Cortex of kidney (tissue), 1 donor: Measurements from ENCODE around the gene NUP98.
"Not testable (repeated sequence)": the region's sequence is repeated elsewhere in the genome, so short reads cannot be mapped to it uniquely, and the experiment has no call there.

ENCODE experiments used
- DNase-seq: peaks from one replicate; lab custom pipeline; 2025; lab: John Stamatoyannopoulos, UW

Gene NUP98

GRCh38 chr11:3799143-3799542 is 1.8 kb upstream of the NUP98 start:
- no peak for DNase-seq

DNA sequence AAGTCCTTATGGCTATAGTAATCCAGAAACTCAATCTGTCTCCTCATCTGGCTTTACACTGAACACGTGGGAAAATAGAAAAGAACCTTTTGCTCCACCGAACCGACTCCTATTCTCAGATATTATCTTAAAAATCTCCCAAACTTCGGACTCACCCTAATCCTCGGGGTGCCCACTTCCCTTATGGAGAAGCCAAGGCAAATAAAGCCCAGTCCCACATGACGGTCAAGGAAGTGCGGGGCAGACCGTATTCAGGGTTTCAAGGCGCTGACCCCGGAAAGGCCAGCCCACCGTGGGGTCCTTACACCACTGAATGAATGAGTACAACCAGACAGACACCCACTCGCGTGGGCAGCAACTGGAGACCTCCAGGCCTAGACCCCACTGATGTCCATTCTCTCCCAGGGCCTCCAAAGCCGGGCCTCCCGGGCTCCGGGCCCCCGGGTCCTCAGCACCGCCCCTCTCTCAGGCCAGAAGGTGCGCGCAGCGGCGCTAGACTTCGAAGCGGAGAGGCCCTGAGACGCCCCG is 489 bp downstream of the NUP98 start:
- no peak for DNase-seq

GRCh38 chr11:3796346-3796745 is 1.0 kb downstream of the NUP98 start:
- DNase-seq, result no peak

DNA sequence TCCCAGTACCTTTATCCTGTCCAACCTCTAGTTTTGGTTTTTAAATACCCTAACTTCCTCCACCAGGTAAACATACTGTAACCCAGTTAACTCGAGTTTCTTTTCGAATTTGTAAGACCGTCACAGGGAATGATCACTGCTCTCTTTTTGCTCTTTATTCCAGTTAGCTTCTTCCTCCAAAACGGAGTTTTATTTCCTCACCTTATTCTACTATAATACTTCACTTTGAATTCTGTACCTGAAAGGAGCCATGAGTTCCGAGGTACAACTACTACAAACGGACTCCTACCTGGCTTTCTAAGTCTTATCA is 1.4 kb downstream of the NUP98 start:
- DNase-seq, result no peak

- no peak for DNase-seq
Measured at GRCh38 chr11:3795131-3796001, 2.0 kb downstream of the NUP98 start.

- not testable (repeated sequence) for DNase-seq
Measured at GRCh38 chr11:3794387-3794786, 3.0 kb downstream of the NUP98 start.

DNA sequence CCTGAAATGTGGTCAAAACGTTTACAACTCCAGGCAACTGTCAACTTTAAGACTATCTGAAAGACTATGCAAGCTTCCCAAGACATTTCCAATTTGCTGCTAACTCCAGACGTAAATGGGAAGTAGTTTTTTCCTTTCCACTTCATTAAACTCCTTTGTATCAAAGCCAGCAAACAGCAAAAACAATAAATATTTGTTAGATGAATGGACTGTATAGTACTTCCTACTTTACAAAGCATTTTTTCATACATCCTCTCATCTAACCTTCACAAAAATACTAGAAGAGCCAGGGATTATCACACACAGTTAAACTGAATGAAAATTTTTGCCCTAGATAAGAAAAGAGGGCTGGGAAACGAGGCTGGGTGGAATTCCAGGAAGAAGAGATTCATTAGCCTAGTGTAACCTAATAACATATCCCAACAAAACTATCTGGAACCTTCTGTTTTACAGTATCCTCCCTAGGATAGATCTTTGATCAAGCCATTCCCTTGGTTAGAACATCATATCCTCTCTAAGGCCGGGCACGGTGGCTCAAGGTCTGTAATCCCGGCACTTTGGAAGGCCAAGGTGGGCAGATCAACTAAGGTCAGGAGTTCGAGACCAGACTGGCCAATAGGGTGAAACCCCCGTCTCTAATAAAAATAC is 10.4 kb downstream of the NUP98 start:
- no peak for DNase-seq

DNA sequence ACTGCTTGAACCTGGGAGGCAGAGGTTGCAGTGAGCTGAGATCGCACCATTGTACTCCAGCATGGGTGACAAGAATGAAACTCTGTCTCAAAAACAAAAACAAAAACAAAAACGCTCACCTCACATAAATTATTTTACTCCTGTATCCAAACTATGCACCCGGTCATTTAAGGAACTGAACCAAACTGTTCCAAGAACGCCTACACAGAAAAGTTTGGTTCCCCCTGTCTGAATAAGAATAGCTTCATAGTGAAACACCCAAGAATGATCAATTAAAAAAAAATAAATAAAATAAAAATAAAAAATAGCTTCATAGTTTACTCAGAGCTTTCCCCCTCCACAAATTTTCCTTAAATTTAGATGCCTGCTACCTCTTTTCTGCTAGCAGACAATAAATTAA is 13.7 kb downstream of the NUP98 start:
- no peak for DNase-seq

DNA sequence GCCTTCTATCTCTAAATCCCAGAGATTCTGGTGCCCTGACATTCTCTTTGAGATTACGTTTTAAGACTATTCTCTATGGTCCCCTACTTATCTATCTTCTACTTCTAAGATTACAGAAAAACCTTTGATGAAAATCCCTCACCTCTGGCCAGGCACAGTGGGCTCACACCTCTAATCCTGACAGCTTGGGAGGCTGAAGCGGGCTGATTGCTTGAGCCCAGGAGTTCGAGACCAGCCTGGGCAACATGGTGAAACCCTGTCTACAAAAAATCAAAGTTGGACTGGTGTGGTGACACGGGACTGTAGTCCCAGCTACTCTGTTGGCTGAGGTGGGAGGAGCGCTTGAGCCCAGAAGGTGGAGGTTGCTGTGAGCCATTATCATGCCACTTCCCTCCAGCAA is 14.4 kb downstream of the NUP98 start:
- no peak for DNase-seq

- no peak for DNase-seq
Measured at GRCh38 chr11:3781423-3781822, 15.9 kb downstream of the NUP98 start.

DNA sequence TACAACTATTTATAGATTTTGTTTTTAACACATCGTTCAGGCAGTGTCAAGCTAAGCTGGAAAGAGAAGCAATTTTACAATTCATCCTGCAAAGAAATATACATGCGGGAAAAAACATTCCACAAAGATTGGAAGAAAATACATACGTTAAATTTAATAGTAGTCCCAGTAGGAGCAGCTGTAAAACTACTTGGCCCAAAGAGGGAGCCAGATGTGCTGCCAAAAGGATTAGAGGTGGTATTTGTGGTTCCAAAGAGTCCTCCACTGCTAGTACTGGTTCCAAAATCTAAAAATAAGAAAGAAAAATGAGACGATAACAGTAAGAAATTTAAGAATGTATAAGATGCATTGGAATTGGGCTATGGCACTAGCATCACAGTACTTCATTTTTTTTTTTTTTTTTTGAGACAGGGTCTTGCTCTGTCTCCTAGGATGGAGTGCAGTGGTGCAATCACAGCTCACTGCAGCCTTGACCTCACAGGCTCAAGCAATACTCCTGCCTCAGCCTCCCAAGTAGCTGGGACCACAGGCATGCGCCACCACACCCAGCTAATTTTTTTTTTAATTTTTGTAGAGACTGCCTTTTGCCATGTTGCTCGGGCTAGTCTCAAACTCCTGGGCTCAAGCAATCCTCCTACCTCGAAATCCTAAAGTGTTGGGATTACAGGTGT is 21.5 kb downstream of the NUP98 start:
- no peak for DNase-seq

- no peak for DNase-seq
Measured at GRCh38 chr11:3773180-3773579, 24.2 kb downstream of the NUP98 start.

DNA sequence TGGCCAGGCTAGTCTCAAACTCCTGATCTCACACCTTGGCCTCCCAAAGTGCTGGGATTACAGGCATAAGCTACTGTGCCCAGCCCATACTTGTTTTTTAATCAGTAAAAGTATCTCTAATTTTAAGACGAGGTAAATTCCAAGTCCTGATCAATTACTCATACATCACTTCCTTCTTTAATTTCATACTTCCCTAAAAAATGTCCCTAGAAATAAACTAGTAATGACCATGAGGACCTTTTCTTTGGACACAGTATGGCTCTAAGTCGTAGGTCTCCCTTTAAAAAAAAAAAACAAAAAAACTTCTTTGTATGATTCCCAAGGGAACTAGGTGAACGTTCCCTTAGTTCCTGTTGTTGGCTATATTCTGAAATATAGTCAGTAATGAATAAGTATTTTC is 29.8 kb downstream of the NUP98 start:
- no peak for DNase-seq

DNA sequence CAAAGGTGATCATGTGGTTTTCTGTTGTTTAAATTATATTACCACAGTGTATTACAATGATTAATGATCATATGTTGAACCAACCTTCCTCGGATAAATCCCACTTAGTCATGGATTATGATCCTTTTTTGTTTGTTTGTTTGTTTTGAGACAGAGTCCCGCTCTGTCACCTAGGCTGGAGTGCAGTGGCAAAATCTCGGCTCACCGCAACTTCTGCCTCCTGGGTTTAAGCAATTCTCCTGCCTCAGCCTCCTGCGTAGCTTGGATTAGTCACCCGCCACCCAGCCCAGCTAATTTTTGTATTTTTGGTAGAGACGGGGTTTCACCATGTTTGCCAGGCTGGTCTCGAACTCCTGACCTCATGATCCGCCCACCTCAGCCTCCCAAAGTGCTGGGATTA is 30.5 kb downstream of the NUP98 start:
- DNase-seq, result not testable (repeated sequence)

GRCh38 chr11:3764266-3764665 is 33.1 kb downstream of the NUP98 start:
- no peak for DNase-seq

- no peak for DNase-seq
Measured at GRCh38 chr11:3755151-3755550, 42.2 kb downstream of the NUP98 start.

DNA sequence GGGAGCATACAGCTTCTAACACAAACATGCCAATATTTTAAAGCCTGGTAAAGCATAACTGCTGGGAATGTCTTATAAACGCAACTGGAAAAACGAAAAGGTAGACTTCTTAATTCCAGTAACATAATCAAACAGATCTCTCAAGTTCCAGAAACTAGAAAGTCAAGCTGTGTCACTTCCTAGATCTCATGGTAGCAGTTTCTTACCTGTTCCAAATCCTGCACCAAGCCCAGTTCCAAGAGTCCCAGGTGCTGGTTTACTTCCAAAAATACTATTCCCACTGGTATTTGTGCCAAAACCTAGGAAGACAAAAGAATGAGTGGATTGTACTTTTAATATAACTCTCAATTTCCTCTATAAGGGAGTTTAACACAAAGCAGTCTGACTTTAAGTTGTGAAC is 44.2 kb downstream of the NUP98 start:
- DNase-seq, result no peak

DNA sequence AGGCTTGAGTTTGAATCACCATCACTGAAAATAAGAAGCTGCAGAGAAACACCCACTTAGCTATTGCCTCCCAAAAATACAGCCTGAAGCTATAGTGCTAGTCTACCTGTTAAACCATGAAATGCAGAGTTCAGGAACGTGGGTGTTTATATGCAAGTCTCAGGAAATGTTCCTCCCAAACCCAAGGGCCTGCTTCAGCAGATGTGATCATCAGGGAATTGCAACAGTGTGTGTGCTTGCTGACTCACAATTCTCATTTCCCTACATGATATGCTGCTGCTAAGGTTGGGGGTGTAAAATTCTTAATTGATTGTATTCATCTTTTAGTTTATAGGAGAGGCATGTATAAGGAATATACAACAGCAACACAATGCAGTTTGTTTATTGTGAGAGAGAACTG is 49.6 kb downstream of the NUP98 start:
- DNase-seq, result no peak

DNA sequence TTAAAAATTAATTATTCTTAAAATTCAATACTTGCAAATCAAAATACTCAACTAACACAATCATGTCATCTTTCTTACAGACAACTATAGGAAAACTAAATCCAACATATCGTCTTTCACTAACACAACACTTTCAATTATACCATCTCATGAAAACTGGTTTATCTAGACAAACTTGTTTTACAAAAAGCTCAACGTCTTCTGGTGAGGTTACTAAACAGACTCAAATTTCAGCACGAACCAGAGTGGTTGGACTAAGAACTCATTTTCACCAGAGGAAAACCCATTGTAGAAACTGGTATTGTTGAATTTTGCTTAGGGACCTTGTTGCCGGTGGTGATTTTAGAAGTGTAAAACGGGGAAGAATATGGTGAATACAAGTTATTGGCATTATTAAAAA is 52.2 kb downstream of the NUP98 start:
- DNase-seq, result no peak

DNA sequence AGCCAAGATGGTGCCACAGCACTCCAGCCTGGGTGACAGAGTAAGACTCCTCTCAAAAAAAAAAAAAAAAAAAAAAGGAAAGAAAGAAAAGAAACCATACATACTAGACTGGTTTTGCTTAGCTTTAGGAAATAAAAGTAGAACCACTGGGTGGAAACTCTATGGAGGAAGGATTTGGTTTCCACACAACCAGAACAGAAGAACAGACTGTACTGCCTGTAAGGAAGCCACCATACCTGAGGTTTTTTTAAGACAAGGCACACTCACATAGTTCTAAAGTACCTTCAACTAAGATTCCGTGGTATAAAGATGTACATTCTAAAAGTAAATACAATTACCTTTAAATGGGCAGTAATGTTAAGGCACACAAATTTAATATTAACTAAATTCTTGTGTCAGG is 58.6 kb downstream of the NUP98 start:
- no peak for DNase-seq

DNA sequence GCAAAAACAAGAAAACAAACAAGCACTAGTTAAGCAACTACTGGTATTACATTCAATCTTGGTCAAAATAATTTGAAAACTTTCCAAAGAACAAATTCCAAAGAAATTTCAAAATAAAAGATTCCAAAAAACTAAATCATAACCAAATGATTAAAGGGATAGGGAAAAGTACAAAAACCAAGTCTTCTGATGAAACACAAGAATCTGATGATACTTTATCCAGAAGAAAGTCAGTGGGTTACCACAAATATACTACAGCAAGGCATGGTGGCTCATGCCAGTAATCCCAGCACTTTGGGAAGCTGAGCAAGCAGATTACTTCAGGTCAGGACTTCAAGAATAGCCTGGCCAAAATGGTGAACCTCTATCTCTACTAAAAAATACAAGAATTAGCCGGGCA is 59.1 kb downstream of the NUP98 start:
- DNase-seq, result no peak

GRCh38 chr11:3737386-3737933 is 59.9 kb downstream of the NUP98 start:
- no peak for DNase-seq

GRCh38 chr11:3736816-3737215 is 60.5 kb downstream of the NUP98 start:
- no peak for DNase-seq
